Neural cell (in vitro differentiated cells): ENCODE data around the gene MYO9A. TPM values are rescaled to one million over a fixed set of nuclear protein-coding genes. Genes with fewer than 3 reads are reported as not detected.

ENCODE experiments used
- H2AFZ ChIP-seq: fragments of 200-600, 300-800 bp; sonication (generic), shearing (Covaris generic); 2 replicates; pipeline ENCODE4 v1.6.0; 2014; ENCODE audit warnings: low read depth, mild to moderate bottlenecking, antibody characterized with exemption, low read length, moderate library complexity
- H3F3A ChIP-seq: fragments of 200-600 bp; shearing (Covaris generic); 2 replicates; pipeline ENCODE4 v1.6.1; 2016; ENCODE audit warnings: mild to moderate bottlenecking, moderate library complexity, mixed read lengths, antibody characterized with exemption, low read length; ENCODE audit not compliant: insufficient read depth, poor library complexity, severe bottlenecking
- H3K27ac ChIP-seq: fragments of 200-600, 300-800 bp; sonication (generic), shearing (Covaris generic); 2 replicates; pipeline ENCODE4 v1.5.1; 2014; ENCODE audit warnings: mild to moderate bottlenecking, low read length, moderate library complexity
- H3K27me3 ChIP-seq: fragments of 300-800, 200-600 bp; sonication (generic), shearing (Covaris generic); 2 replicates; pipeline ENCODE4 v1.6.0; 2014; ENCODE audit warnings: mild to moderate bottlenecking, low read depth, low read length, moderate library complexity; ENCODE audit not compliant: insufficient read depth
- H3K36me3 ChIP-seq: fragments of 300-800, 200-600 bp; sonication (generic), shearing (Covaris generic); 2 replicates; pipeline ENCODE4 v1.5.1; 2014; ENCODE audit warnings: mild to moderate bottlenecking, antibody characterized with exemption, low read length, moderate library complexity; ENCODE audit not compliant: insufficient read depth
- H3K4me2 ChIP-seq: fragments of 300-800, 200-600 bp; sonication (generic), shearing (Covaris generic); 2 replicates; pipeline ENCODE4 v1.6.0; 2014; ENCODE audit warnings: mild to moderate bottlenecking, low read length
- H3K4me3 ChIP-seq: fragments of 300-800, 200-600 bp; sonication (generic), shearing (Covaris generic); 2 replicates; pipeline ENCODE4 v1.5.1; 2014; ENCODE audit warnings: mild to moderate bottlenecking, low read length, moderate library complexity
- H3K79me2 ChIP-seq: fragments of 200-600 bp; shearing (Covaris generic); replicated peaks from 2 replicates; pipeline ENCODE4 v1.6.0; 2014; ENCODE audit warnings: mild to moderate bottlenecking, low read length, moderate library complexity; ENCODE audit not compliant: insufficient read depth
- H3K9ac ChIP-seq: fragments of 300-800, 200-600 bp; sonication (generic), shearing (Covaris generic); 2 replicates; pipeline ENCODE4 v1.6.1; 2016; ENCODE audit warnings: mild to moderate bottlenecking, low read length, mixed read lengths
- H3K9me2 ChIP-seq: fragments of 200-600 bp; shearing (Covaris generic); 2 replicates; pipeline ENCODE4 v1.6.1; 2016; ENCODE audit warnings: mild to moderate bottlenecking, low read length, mixed read lengths; ENCODE audit not compliant: insufficient read depth
- H3K9me3 ChIP-seq: fragments of 200-600, 300-800 bp; sonication (generic), shearing (Covaris generic); 2 replicates; pipeline ENCODE4 v1.6.1; 2016; ENCODE audit warnings: mild to moderate bottlenecking, mixed run types, low read length, moderate library complexity, mixed read lengths
- H4K20me1 ChIP-seq: fragments of 200-600 bp; shearing (Covaris generic); 2 replicates; pipeline ENCODE4 v1.6.1; 2016; ENCODE audit warnings: mild to moderate bottlenecking, mixed run types; ENCODE audit not compliant: insufficient read depth
- EP300 ChIP-seq: fragments of 450-650 bp; conservative IDR thresholded peaks from 2 replicates; pipeline ENCODE4 v1.6.1; 2014; ENCODE audit warnings: antibody characterized with exemption, mild to moderate bottlenecking, moderate library complexity; ENCODE audit not compliant: poor library complexity, severe bottlenecking
- EZH2 ChIP-seq: fragments of 200-600, 300-800 bp; shearing (Covaris generic), sonication (generic); IDR thresholded peaks from 2 replicates; pipeline ENCODE4 v1.6.1; 2014; ENCODE audit warnings: antibody characterized with exemption, low read length, borderline replicate concordance, mild to moderate bottlenecking; ENCODE audit not compliant: insufficient read depth, poor library complexity, severe bottlenecking
- MXI1 ChIP-seq: fragments of 450-650 bp; conservative IDR thresholded peaks from 2 replicates; pipeline ENCODE4 v1.6.1; 2014; ENCODE audit warnings: antibody characterized with exemption, mild to moderate bottlenecking; ENCODE audit not compliant: poor library complexity, severe bottlenecking
- POLR2AphosphoS5 ChIP-seq: IDR thresholded peaks from 2 replicates; pipeline ENCODE4 v1.6.1; 2012
- RAD21 ChIP-seq: fragments of 450-650 bp; conservative IDR thresholded peaks from 2 replicates; pipeline ENCODE4 v1.6.1; 2014; ENCODE audit warnings: antibody characterized with exemption, mild to moderate bottlenecking, moderate library complexity
- SMC3 ChIP-seq: fragments of 450-650 bp; conservative IDR thresholded peaks from 2 replicates; pipeline ENCODE4 v1.6.1; 2014; ENCODE audit warnings: antibody characterized with exemption, mild to moderate bottlenecking, moderate library complexity; ENCODE audit not compliant: poor library complexity
- TAF1 ChIP-seq: IDR thresholded peaks from 2 replicates; pipeline ENCODE4 v1.6.1; 2012; ENCODE audit warnings: low read depth
- polyA plus RNA-seq: library from polyadenylated mRNA; depleted of rRNA; stranded (reverse); fragments of >200 nt; gene quantifications from 2 replicates; pipeline ENCODE4 v1.2.3, GENCODE V29; 2014
- TF ChIP-seq, protein P1 (sequence below): fragments of 450-650 bp; IDR thresholded peaks from 2 replicates; pipeline ENCODE4 v1.5.1; 2014; ENCODE audit warnings: antibody characterized with exemption, mild to moderate bottlenecking, moderate library complexity; ENCODE audit not compliant: poor library complexity, severe bottlenecking
- TF ChIP-seq, protein P2 (sequence below): IDR thresholded peaks from 2 replicates; pipeline ENCODE4 v1.6.1; 2012; ENCODE audit warnings: borderline replicate concordance

The MYO9A gene
- polyA plus RNA-seq, 1 donor from 2014 or later = 22.7 TPM

DNA sequence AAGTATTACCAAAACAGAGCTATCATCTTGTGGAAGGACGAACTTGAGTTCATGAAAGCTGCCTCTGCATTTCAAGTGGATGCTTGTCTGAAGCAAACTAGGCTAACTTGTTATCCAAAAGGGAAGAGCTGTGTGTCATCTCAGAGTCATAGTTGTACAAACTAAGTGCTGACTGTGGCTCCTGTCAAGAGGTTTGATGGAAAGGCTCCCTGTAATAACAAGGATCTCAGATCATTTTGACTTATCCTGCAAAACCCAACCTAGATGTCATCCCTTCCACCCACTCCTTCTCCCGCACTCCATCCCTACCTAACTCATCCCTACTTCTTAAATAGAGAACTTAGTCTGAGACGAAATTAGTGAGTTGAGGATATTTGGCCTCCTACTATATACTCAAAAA is 196.8 kb downstream of the MYO9A start:
- Histone ChIP-seq H3F3A (no peaks in the 10 kb centered on the region), H3K9me2 (no peaks in the 10 kb centered on the region), H2AFZ (no peak overlapping the region), H3K79me2 (no peaks in the 10 kb centered on the region), H3K4me2 (no peak overlapping the region), H3K27me3 (no peaks in the 10 kb centered on the region), H3K36me3 (no peaks in the 10 kb centered on the region), H3K27ac (no peak overlapping the region), H4K20me1 (no peaks in the 10 kb centered on the region), H3K4me3 (no peak overlapping the region), H3K9me3 (no peaks in the 10 kb centered on the region), H3K9ac (no peak overlapping the region)
- TF ChIP-seq EZH2 = no peak
- TF ChIP-seq SMC3 = no peak
- no peak for TF ChIP-seq MXI1
- TF ChIP-seq EP300 = no peak
- TF ChIP-seq, protein P1, sequence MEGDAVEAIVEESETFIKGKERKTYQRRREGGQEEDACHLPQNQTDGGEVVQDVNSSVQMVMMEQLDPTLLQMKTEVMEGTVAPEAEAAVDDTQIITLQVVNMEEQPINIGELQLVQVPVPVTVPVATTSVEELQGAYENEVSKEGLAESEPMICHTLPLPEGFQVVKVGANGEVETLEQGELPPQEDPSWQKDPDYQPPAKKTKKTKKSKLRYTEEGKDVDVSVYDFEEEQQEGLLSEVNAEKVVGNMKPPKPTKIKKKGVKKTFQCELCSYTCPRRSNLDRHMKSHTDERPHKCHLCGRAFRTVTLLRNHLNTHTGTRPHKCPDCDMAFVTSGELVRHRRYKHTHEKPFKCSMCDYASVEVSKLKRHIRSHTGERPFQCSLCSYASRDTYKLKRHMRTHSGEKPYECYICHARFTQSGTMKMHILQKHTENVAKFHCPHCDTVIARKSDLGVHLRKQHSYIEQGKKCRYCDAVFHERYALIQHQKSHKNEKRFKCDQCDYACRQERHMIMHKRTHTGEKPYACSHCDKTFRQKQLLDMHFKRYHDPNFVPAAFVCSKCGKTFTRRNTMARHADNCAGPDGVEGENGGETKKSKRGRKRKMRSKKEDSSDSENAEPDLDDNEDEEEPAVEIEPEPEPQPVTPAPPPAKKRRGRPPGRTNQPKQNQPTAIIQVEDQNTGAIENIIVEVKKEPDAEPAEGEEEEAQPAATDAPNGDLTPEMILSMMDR = no peak
- no peak for TF ChIP-seq RAD21
- no peak for TF ChIP-seq POLR2AphosphoS5
- TF ChIP-seq TAF1 = no peak
- TF ChIP-seq, protein P2, sequence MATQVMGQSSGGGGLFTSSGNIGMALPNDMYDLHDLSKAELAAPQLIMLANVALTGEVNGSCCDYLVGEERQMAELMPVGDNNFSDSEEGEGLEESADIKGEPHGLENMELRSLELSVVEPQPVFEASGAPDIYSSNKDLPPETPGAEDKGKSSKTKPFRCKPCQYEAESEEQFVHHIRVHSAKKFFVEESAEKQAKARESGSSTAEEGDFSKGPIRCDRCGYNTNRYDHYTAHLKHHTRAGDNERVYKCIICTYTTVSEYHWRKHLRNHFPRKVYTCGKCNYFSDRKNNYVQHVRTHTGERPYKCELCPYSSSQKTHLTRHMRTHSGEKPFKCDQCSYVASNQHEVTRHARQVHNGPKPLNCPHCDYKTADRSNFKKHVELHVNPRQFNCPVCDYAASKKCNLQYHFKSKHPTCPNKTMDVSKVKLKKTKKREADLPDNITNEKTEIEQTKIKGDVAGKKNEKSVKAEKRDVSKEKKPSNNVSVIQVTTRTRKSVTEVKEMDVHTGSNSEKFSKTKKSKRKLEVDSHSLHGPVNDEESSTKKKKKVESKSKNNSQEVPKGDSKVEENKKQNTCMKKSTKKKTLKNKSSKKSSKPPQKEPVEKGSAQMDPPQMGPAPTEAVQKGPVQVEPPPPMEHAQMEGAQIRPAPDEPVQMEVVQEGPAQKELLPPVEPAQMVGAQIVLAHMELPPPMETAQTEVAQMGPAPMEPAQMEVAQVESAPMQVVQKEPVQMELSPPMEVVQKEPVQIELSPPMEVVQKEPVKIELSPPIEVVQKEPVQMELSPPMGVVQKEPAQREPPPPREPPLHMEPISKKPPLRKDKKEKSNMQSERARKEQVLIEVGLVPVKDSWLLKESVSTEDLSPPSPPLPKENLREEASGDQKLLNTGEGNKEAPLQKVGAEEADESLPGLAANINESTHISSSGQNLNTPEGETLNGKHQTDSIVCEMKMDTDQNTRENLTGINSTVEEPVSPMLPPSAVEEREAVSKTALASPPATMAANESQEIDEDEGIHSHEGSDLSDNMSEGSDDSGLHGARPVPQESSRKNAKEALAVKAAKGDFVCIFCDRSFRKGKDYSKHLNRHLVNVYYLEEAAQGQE = no peak

DNA sequence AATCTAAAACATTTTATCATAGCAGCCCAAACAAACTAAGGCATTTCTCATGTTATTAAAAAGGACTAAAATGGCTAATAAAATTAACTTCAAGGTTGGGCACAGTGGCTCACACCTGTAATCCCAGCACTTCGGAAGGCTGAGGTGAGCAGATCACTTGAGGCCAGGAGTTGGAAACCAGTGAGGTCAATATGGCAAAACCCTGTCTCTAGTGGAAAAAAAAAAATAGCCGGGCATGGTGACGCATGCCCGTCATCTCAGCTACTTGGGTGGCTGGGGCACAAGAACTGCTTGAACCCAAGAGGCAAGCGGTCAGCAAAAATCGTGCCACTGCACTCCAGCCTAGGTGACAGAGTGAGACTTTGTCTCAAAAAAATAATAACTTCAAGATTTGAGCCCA is 197.4 kb downstream of the MYO9A start:
- Histone ChIP-seq H3K4me2 (no peak overlapping the region), H3K79me2 (no peaks in the 10 kb centered on the region), H2AFZ (no peak overlapping the region), H3K9ac (no peak overlapping the region), H3K27ac (no peak overlapping the region), H3F3A (no peaks in the 10 kb centered on the region), H3K36me3 (no peaks in the 10 kb centered on the region), H3K9me2 (no peaks in the 10 kb centered on the region), H3K27me3 (no peaks in the 10 kb centered on the region), H3K4me3 (no peak overlapping the region), H4K20me1 (no peaks in the 10 kb centered on the region), H3K9me3 (no peaks in the 10 kb centered on the region)
- TF ChIP-seq MXI1 (no peak), EP300 (no peak), SMC3 (no peak), TAF1 (no peak), POLR2AphosphoS5 (no peak)
- TF ChIP-seq, protein P2 = no peak
- TF ChIP-seq, protein P1 = no peak
